Psoas muscle (tissue), 8 donors: Measurements from ENCODE around the gene TMEM271. TPM values are rescaled to one million over a fixed set of nuclear protein-coding genes. Genes with fewer than 3 reads are reported as not detected.

Experiments
- ATAC-seq, 4 donors: fragments of 200-7000 bp; cut with Tn5 transposase; one replicate each; pipeline ENCODE4 v1.9.1; 2020; ENCODE audit warnings: moderate library complexity in 3 of 4, mild to moderate bottlenecking in 2 of 4
- DNase-seq, 2 donors: peaks; one replicate each; pipeline ENCODE4 v3.0.0-alpha.2; 2020
- H3K27ac ChIP-seq: fragments of 200-600 bp; one replicate; pipeline ENCODE4 v1.8.0; 2022
- H3K27me3 ChIP-seq, 3 donors: fragments of 200-600 bp in 1 of 3; one replicate each; pipeline versions ENCODE4 v1.6.1 to v1.8.0; 2013 to 2022; ENCODE audit warnings: low read length in 2 of 3, mild to moderate bottlenecking in 2 of 3, moderate library complexity in 1 of 3; ENCODE audit not compliant: insufficient read depth in 3 of 3
- H3K36me3 ChIP-seq, 2 donors: fragments of 200-600 bp in 1 of 2; one replicate each; pipeline versions ENCODE4 v1.6.1 to v1.8.0; 2013 to 2022; ENCODE audit warnings: low read depth in 1 of 2, mild to moderate bottlenecking in 1 of 2, moderate library complexity in 1 of 2; ENCODE audit not compliant: insufficient read depth in 1 of 2
- H3K4me1 ChIP-seq: fragments of 200-600 bp; one replicate; pipeline ENCODE4 v1.8.0; 2022
- H3K4me3 ChIP-seq: fragments of 200-600 bp; one replicate; pipeline ENCODE4 v1.8.0; 2022; ENCODE audit warnings: mild to moderate bottlenecking
- H3K9me3 ChIP-seq: fragments of 200-600 bp; one replicate; pipeline ENCODE4 v1.8.0; 2022
- CTCF ChIP-seq: fragments of 200-600 bp; IDR thresholded peaks from one replicate; pipeline ENCODE4 v1.8.0; 2022; ENCODE audit warnings: antibody characterized with exemption
- WGBS, 3 donors: extraction: QIAGEN DNeasy Blood & Tissue Kit; methylation state at CpG; one replicate each; pipeline versions ENCODE4 v1.1.6 to v1.1.7; 2013; 5-methylcytosine and 5-hydroxymethylcytosine counted together
- intact Hi-C, 2 donors: fragments of 100-400 bp; cut with DNase I; formaldehyde crosslinking; loops; one replicate each; pipeline versions ENCODE4 v1.11.0 to v1.14.2; 2022
- polyA plus RNA-seq, 3 donors: library from polyadenylated mRNA; stranded (reverse); fragments of 200-250 nt; gene quantifications; one replicate each; pipeline ENCODE4 v1.2.3, GENCODE V29; 2013
- total RNA-seq, 4 donors: library from RNA; stranded (reverse); fragmentation: NEBNext Ultra II Directional in 2 of 4; extraction: Animal tissue kit (Norgen Biotek cat#: 25700) in 2 of 4; gene quantifications; one replicate each; pipeline versions ENCODE4 v1.2.1 to v1.2.4, GENCODE V29; 2021 to 2023
- donor health status: healthy with polysubstance abuse.
- donor health status: DM: no; HTN: no; CAD: no; lungs with moderate emphysema.
- donor health status: Bipolar disorder and iron deficiency.
- donor health status: healthy.
- donor health status: DM: yes; HTN: yes; CAD: no.
- donor health status: DM: no; HTN: no; CAD: no.
- donor health status: DM: no; HTN: no; CAD: no.
- donor health status: DM: yes; HTN: yes; CAD: no.

The TMEM271 gene
- total and polyA plus RNA-seq, 7 donors: not detected

- no peak for TF ChIP-seq CTCF
- H3K36me3 ChIP-seq: peaks cover 6 to 93% of the 10 kb centered on the region in 2 donors
- H3K9me3 ChIP-seq: no peaks in the 10 kb centered on the region
- DNase-seq: no peak
- H3K4me1 ChIP-seq: no peaks in the 10 kb centered on the region
- H3K4me3 ChIP-seq: no peak overlapping the region
- no peak for ATAC-seq
- H3K27me3 ChIP-seq: no peaks in the 10 kb centered on the region
- no peak overlapping the region for H3K27ac ChIP-seq
- WGBS, 3 donors: 94 to 97% (median 96%) methylated on average over 15 of the region's 15 CpGs
- intact Hi-C loops: no loop called here
Measured at GRCh38 chr4:525660-526059, 50.4 kb downstream of the TMEM271 start.

GRCh38 chr4:524196-524595, 51.9 kb downstream of the TMEM271 start:
- WGBS, 3 donors: 94% methylated on average over 15 of the region's 15 CpGs
- no peak overlapping the region for H3K27ac ChIP-seq
- H3K36me3 ChIP-seq: peaks cover 6 to 84% of the 10 kb centered on the region in 2 donors
- TF ChIP-seq CTCF: no peak
- H3K4me3 ChIP-seq: no peak overlapping the region
- intact Hi-C loops: no loop called here
- no peaks in the 10 kb centered on the region for H3K27me3 ChIP-seq
- no peaks in the 10 kb centered on the region for H3K9me3 ChIP-seq
- DNase-seq (no peak), ATAC-seq (no peak)
- H3K4me1 ChIP-seq: no peaks in the 10 kb centered on the region

Other genes with a start within 250 kb of the TMEM271 start
- gene ZNF141, start 238.5 kb downstream of the TMEM271 start, total RNA-seq: 1 to 10 TPM; 2.9 to 4.8 (median 3.4) TPM
- gene ZNF141, start 238.5 kb downstream of the TMEM271 start, polyA plus RNA-seq: 1 to 10 TPM in 2 of 3 donors, under 1 TPM in 1; 0.79 to 2.4 (median 1.3) TPM
- 10 to 100 TPM in 3 of 4 donors, 1 to 10 TPM in 1; 8.4 to 17.4 (median 13.2) TPM for gene ZNF721, start 77.1 kb downstream of the TMEM271 start, total RNA-seq
- gene ZNF721, start 77.1 kb downstream of the TMEM271 start, polyA plus RNA-seq: 10 to 100 TPM in 1 of 3 donors, 1 to 10 TPM in 2; 3.1 to 13.2 (median 6.4) TPM
- 10 to 100 TPM in 2 of 4 donors, 1 to 10 TPM in 2; 9.4 to 15.6 (median 10.0) TPM for gene PIGG, start 77.1 kb downstream of the TMEM271 start, total RNA-seq
- gene PIGG, start 77.1 kb downstream of the TMEM271 start, polyA plus RNA-seq: 10 to 100 TPM in 2 of 3 donors, 1 to 10 TPM in 1; 6.7 to 15.6 (median 10.9) TPM
- under 1 TPM in 3 of 4 donors, not detected in 1; 0.30 to 0.39 (median 0.32) TPM for gene PDE6B, start 49.3 kb upstream of the TMEM271 start, total RNA-seq
- under 1 TPM; 0.03 to 0.48 (median 0.09) TPM for gene PDE6B, start 49.3 kb upstream of the TMEM271 start, polyA plus RNA-seq
- 100 to 1,000 TPM; 358 to 494 (median 466) TPM for gene ATP5ME, start 98.0 kb upstream of the TMEM271 start, total RNA-seq
- 100 to 1,000 TPM; 389 to 712 (median 679) TPM for gene ATP5ME, start 98.0 kb upstream of the TMEM271 start, polyA plus RNA-seq
- 1 to 10 TPM; 3.3 to 7.2 (median 5.9) TPM for gene MYL5, start 98.2 kb upstream of the TMEM271 start, total RNA-seq
- 10 to 100 TPM in 1 of 3 donors, 1 to 10 TPM in 2; 2.0 to 11.2 (median 5.4) TPM for gene MYL5, start 98.2 kb upstream of the TMEM271 start, polyA plus RNA-seq
- 1 to 10 TPM; 1.7 to 3.1 (median 3.0) TPM for gene SLC49A3, start 112.9 kb upstream of the TMEM271 start, total RNA-seq
- 1 to 10 TPM; 1.6 to 3.7 (median 1.9) TPM for gene SLC49A3, start 112.9 kb upstream of the TMEM271 start, polyA plus RNA-seq
- gene PCGF3, start 129.5 kb upstream of the TMEM271 start, total RNA-seq: 10 to 100 TPM; 13.0 to 18.6 (median 15.3) TPM
- 10 to 100 TPM; 10.9 to 19.2 (median 11.3) TPM for gene PCGF3, start 129.5 kb upstream of the TMEM271 start, polyA plus RNA-seq
- 1 to 10 TPM; 1.3 to 1.6 (median 1.5) TPM for gene CPLX1, start 249.8 kb upstream of the TMEM271 start, total RNA-seq
- 1 to 10 TPM in 1 of 3 donors, under 1 TPM in 2; 0.44 to 2.3 (median 0.66) TPM for gene CPLX1, start 249.8 kb upstream of the TMEM271 start, polyA plus RNA-seq